Sciatic nerve (tissue), 2 donors: ENCODE data around the gene DBNDD1. TPM values are rescaled to one million over a fixed set of nuclear protein-coding genes. Genes with fewer than 3 reads are reported as not detected.
"Not testable (repeated sequence)": the region's sequence is repeated elsewhere in the genome, so short reads cannot be mapped to it uniquely, and the experiment has no call there.

Experiments used
- ATAC-seq: fragments of 200-7000 bp; cut with Tn5 transposase; one replicate; pipeline ENCODE4 v1.9.1; 2020; ENCODE audit warnings: mild to moderate bottlenecking, moderate library complexity
- DNase-seq: peaks from one replicate; pipeline ENCODE4 v3.0.0-alpha.2; 2020; ENCODE audit warnings: low spot score
- intact Hi-C: fragments of 100-400 bp; cut with DNase I; formaldehyde crosslinking; loops from one replicate; pipeline ENCODE4 v1.14.2; 2022
- total RNA-seq: library from RNA; stranded (reverse); fragmentation: NEBNext Ultra II Directional; extraction: Animal tissue kit (Norgen Biotek cat#: 25700); gene quantifications from one replicate; pipeline ENCODE4 v1.2.1, GENCODE V29; 2021
- donor health status: DM: no; HTN: no; CAD: no.
- donor health status: DM: no; HTN: no; CAD: no.

DBNDD1 gene
- total RNA-seq, 1 donor from 2014 or later = 1.8 TPM

DNA sequence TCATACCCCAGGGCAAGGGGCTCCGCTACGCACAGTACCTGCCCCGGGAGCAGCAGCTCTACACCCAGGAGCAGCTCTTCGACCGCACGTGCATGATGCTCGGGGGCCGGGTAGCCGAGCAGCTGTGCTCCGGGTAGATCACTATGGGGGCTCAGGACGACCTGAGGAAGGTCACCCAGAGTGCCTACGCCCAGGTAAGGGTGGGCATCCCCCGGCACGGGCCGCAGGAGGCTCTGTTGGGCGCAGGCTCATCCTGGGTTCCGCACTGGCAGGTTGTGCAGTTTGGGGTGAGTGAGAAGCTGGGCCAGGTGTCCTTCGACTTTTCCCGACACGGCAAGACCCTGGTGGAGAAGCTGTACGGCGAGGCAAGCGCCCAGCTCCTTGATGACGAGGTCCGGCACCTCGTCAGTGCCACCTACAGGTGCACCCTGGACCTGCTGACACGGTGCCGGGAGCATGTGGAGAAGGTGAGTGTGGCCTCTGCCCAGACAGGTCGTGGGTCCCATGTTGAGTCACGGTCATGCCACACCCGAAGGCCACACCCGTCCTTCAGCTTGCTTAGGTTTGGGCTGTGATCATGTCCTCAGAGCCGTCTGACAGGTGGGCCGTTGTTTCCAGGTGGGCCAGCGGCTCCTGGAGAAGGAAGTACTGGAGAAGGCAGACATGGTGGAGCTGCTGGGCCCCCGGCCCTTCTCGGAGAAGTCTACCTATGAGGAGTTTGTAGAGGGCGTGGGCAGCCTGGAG, 19.3 kb downstream of the DBNDD1 start:
- DNase-seq (no peak), ATAC-seq (peak; percentile 41)
- intact Hi-C loops = no loop called here

DNA sequence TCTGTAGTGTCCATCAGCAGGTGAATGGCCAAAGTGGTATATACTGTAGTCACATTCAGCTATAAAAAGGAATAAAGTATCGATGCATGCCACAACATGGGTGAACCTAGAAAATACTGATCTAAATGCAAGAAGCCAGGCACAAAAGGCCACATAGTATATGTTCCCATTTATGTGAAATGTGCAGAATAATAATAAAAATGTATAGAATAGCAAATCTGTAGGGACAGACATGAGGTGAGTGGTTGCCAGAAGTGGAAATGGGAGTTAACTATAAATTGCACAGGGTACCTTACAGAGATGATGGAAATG, 23.1 kb downstream of the DBNDD1 start:
- DNase-seq = no peak
- intact Hi-C loops = no loop called here
- no peak for ATAC-seq

GRCh38 chr16:89995475-89996177, 23.6 kb downstream of the DBNDD1 start:
- DNase-seq, intact Hi-C loops: not testable (repeated sequence)

GRCh38 chr16:89994721-89995474, 24.4 kb downstream of the DBNDD1 start:
- DNase-seq, intact Hi-C loops: not testable (repeated sequence)
- peak; percentile 39 for ATAC-seq

More at GRCh38 chr16:89995475-89996177, 23.6 kb downstream of the DBNDD1 start:
- ATAC-seq = not testable (repeated sequence)

DNA sequence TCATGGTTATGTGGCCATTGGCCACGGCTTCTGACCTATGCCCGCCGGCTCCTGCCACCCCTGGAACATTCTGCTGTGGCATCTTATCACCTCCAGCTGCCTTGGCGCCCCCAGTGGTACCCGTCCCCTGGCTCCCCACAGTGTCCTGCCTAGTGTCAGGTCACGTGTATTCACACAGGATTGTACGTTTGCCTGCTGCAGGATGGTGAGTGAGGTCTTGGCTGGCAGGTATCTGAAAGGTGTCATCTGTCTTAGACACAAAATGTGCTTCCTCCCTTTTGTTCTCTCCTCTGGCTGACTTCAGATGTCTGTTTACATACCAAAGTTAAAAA, 24.9 kb downstream of the DBNDD1 start:
- intact Hi-C loops = no loop called here
- ATAC-seq (peak; percentile 19), DNase-seq (no peak)

GRCh38 chr16:89993971-89994370, 25.3 kb downstream of the DBNDD1 start:
- intact Hi-C loops = no loop called here
- ATAC-seq (no peak), DNase-seq (no peak)

DNA sequence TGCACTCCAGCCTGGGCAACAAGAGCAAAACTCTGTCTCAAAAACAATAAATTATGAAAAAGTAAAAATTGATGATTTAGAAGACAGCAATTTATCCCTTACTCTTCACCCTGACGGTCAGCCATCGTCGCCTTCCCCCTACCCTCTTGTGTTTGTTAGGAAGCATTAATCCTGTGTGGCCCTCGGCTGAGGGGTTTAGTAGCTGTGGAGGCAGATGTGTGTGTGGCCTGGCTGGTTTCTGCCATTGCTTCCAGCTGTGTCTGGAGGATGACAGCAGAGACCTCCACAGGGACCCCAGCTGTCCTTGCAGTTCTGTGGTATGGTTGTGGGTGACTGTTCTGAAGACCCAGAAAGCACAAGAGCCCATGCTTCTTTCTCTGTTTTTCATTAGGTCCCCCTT, 25.9 kb downstream of the DBNDD1 start:
- intact Hi-C loops = no loop called here
- DNase-seq (no peak), ATAC-seq (no peak)

DNA sequence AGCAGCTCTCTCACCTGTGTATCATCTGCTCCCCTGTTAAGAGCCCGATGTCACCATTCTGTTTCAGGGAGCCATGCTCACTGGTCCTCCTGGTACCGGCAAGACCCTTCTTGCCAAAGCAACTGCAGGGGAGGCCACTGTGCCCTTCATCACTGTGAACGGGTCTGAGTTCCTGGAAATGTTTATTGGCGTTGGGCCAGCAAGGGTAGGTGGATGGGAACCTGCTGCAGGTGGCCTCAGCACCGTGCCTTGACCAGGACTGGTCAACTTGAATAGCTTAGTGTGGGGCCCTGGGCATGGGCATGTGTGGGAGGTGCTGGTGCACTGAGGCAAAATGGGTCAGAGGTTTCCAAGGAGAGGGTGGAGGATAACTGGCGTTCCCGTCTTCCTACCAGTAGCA, 28.5 kb downstream of the DBNDD1 start:
- intact Hi-C loops = no loop called here
- DNase-seq (no peak), ATAC-seq (no peak)

DNA sequence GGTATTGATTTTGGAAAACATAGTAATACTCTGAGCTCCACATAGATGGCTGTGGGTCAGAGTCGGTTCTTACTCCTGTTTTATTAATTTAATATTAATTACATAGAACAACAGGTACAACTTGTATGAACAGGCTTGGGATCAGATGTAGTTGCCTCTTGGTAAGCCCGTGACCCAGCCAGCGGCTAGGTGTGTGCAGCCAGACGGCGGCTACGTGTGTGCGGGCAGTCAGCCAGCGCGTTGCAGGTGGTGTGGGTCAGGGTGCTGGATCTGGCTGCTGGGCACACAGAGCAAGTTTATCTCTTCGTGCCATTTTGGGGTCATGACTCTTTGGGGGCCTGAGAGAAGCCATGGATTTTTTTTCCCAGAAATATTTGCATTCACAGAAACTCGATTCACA, 30.3 kb downstream of the DBNDD1 start:
- intact Hi-C loops = no loop called here
- no peak for DNase-seq
- ATAC-seq = no peak

DNA sequence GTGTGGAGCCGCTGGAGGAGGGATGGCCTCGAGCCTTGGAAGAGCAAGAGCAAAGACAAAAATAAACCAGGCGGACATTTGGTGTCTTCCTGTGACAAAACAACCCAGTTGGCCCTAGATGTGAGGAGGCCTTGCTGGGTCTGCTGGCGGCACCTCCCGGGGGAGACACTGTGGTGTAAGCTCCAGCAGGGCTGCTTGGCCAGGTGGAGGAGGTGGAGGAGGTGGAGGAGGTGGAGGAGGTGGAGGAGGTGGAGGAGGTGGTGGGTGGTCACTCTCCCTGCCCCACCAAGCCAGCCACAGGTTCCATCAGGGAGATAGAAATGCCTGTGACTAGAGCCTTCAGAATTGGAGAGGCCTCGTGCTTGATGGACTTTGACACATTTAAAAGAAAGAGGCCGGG, 32.1 kb downstream of the DBNDD1 start:
- ATAC-seq = no peak
- no peak for DNase-seq
- intact Hi-C loops = no loop called here

GRCh38 chr16:89986600-89986999, 32.7 kb downstream of the DBNDD1 start:
- no peak for ATAC-seq
- no peak for DNase-seq
- intact Hi-C loops = no loop called here

- DNase-seq (no peak), ATAC-seq (no peak)
- intact Hi-C loops = no loop called here
Observed at GRCh38 chr16:89985219-89985618, 34.0 kb downstream of the DBNDD1 start.

- ATAC-seq = no peak
- no peak for DNase-seq
- intact Hi-C loops = no loop called here
Observed at GRCh38 chr16:89984216-89984615, 35.0 kb downstream of the DBNDD1 start.

DNA sequence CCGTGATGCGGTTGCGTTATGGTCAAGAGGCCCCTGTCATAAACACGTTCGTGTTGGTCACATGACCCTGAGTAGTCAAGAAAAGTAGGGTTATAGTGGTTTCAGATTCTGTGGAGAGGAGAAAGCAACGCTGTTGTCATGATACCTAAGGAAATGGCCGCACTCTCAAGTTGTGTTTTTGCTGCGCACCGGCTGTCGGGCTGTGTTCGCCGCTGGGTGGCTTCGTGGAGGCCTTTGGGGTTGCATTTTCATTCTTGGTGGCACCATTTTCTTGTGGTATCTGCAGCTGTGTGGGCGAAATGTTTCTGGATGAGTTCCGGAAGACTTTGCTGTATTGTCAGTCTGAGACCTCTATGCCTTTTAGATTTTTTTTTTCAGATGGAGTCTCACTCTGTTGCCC, 35.7 kb downstream of the DBNDD1 start:
- intact Hi-C loops = no loop called here
- ATAC-seq = no peak

DNA sequence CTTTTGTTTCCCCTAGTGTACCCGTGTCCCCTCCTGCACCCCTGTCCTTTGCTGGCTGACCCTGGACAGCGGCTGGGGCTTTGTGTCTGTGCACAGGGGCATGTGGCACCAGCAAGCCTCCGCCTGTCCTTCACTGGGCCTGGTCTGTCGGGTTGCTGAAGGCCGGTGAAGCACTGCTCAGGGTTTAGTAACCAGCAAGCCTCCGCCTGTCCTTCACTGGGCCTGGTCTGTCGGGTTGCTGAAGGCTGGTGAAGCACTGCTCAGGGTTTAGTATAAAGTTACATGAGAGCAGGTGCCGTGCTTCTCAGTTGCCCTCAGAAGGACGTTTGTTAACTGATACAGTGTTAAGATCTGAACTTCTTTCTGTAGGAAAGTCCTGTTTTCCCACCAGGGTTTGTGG, 36.9 kb downstream of the DBNDD1 start:
- DNase-seq (no peak), ATAC-seq (no peak)
- intact Hi-C loops = no loop called here

More for the DNA sequence above, 35.7 kb downstream of the DBNDD1 start:
- DNase-seq = no peak

DNA sequence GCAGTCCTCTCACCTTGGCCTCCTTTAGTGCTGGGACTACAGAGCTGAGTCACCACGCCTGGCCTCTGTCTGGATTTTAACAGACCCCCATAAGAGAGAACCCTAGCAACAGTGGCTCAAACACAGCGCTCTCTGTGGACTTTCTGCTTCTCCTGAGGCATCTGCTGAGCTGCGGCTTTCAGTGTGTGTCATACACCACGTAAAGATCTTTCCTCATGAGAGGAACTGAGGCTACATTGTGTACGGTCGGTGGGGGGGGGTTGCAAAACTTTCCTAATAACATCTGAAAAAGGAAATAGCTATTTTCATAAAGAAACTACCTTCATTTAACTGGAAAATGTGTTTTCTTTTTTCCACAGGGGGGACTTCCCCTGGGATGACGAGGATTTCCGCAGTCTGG, 37.8 kb downstream of the DBNDD1 start:
- no peak for ATAC-seq
- no peak for DNase-seq
- intact Hi-C loops = no loop called here

- ATAC-seq (no peak), DNase-seq (no peak)
- intact Hi-C loops = no loop called here
Observed at GRCh38 chr16:89974870-89975269, 44.4 kb downstream of the DBNDD1 start.

DNA sequence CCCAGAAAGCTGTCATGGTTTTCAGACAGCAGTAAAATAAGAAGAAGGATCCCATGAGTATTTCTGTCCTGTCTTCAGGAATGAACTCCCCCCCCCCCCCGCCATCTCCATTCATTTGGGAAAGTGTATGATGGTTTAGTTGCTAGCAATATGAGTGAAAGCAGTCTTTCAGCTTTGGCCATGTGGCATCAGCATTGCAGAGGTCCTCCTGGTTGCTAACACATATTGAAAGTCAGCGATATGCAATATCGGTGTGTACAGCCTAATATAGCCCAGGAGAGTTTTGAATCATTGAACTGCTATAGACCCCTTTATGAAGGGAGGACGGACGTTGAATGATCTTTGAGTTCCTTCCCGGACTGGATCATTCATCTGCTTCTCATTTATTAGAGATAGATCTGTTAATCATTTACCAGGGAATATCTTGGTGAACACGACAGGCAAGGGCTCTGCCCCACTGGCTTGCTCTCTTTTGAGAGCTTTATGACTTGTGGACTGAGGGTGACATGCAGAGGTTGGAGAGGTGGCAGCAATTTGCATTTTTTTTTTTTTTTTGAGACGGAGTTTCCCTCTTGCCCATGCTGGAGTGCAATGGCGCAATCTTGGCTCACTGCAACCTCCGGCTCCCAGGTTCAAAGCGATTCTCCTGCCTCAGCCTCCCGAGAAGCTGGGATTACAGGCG, 45.5 kb downstream of the DBNDD1 start:
- ATAC-seq (no peak), DNase-seq (no peak)
- intact Hi-C loops = no loop called here

DNA sequence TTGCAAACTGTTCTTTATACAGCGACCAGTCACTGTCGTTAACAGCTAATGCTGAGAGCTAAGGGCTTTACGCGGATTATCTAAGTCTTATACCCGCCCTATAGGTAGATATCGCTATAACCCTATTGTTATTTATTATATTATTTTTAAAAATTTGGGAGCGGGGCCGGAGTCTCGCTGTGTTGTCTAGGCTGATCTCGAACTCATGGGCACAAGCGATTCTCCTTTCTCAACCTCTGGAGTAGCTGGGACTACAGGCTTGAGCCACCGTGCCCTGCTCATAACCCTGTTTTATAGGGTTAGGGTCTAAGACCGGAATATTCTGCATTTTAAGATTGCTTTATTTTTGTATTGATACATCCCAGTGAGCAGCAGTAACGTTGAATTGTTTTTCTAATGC, 46.0 kb downstream of the DBNDD1 start:
- ATAC-seq (no peak), DNase-seq (no peak)
- intact Hi-C loops = no loop called here
